Mucosa of descending colon (tissue), 3 donors: ENCODE measurements around the gene HSPA12B. TPM values are rescaled to one million over a fixed set of nuclear protein-coding genes. Genes with fewer than 3 reads are reported as not detected.

ENCODE experiments used
- ATAC-seq: fragments of 200-7000 bp; cut with Tn5 transposase; one replicate; pipeline ENCODE4 v1.9.1; 2020; ENCODE audit warnings: mild to moderate bottlenecking, moderate library complexity
- DNase-seq, 3 donors: peaks; one replicate each; pipeline ENCODE4 v3.0.0-alpha.2; 2020
- H3K36me3 ChIP-seq: fragments of 200-600 bp; one replicate; pipeline ENCODE4 v1.8.0; 2021; ENCODE audit warnings: low read depth, mild to moderate bottlenecking
- H3K4me1 ChIP-seq: fragments of 200-600 bp; one replicate; pipeline ENCODE4 v1.8.0; 2021; ENCODE audit warnings: low read depth, mild to moderate bottlenecking
- H3K4me3 ChIP-seq: fragments of 200-600 bp; one replicate; pipeline ENCODE4 v1.8.0; 2021; ENCODE audit warnings: mild to moderate bottlenecking
- H3K9me3 ChIP-seq: fragments of 200-600 bp; one replicate; pipeline ENCODE4 v1.8.0; 2021; ENCODE audit warnings: mild to moderate bottlenecking
- CTCF ChIP-seq: fragments of 200-600 bp; IDR thresholded peaks from one replicate; pipeline ENCODE4 v1.8.0; 2022; ENCODE audit warnings: antibody characterized with exemption, mild to moderate bottlenecking
- intact Hi-C, 2 donors: fragments of 100-400 bp; cut with DNase I in 1 of 2; cut with micrococcal nuclease in 1 of 2; formaldehyde crosslinking; loops; one replicate each; pipeline versions ENCODE4 v1.11.0 to v1.11.1; 2022; cut with DNase I, micrococcal nuclease
- total RNA-seq, 3 donors: library from RNA; stranded (reverse); fragmentation: NEBNext Ultra II Directional in 2 of 3; extraction: Animal tissue kit (Norgen Biotek cat#: 25700) in 2 of 3; gene quantifications; one replicate each; pipeline versions ENCODE4 v1.2.1 to v1.2.4, GENCODE V29; 2021 to 2023
- donor health status: DM: no; HTN: no; CAD: no; lungs with moderate emphysema.
- donor health status: DM: no; HTN: no; CAD: no.
- donor health status: DM: no; HTN: yes; CAD: no.

The HSPA12B gene
- total RNA-seq, 3 donors from 2014 or later = 1.2 to 5.9 (median 3.4) TPM

- Histone ChIP-seq H3K4me1 (no peaks in the 10 kb centered on the region), H3K9me3 (peaks cover 3% of the 10 kb centered on the region), H3K36me3 (no peaks in the 10 kb centered on the region), H3K4me3 (no peak overlapping the region)
- no peak for TF ChIP-seq CTCF
- no peak for DNase-seq
- intact Hi-C loops = no loop called here
- ATAC-seq = no peak
Observed at GRCh38 chr20:3698591-3699001, 33.9 kb upstream of the HSPA12B start.

- ATAC-seq = no peak
- H3K36me3 ChIP-seq = no peaks in the 10 kb centered on the region
- H3K4me3 ChIP-seq = no peak overlapping the region
- no peaks in the 10 kb centered on the region for H3K4me1 ChIP-seq
- H3K9me3 ChIP-seq = peaks cover 3% of the 10 kb centered on the region
- intact Hi-C loops = no loop called here
- no peak for TF ChIP-seq CTCF
- no peak for DNase-seq
Observed at GRCh38 chr20:3699037-3699436, 33.4 kb upstream of the HSPA12B start.

GRCh38 chr20:3701061-3701998 is 31.2 kb upstream of the HSPA12B start:
- Histone ChIP-seq H3K4me3 (no peak overlapping the region), H3K36me3 (no peaks in the 10 kb centered on the region), H3K4me1 (no peaks in the 10 kb centered on the region), H3K9me3 (peaks cover 1% of the 10 kb centered on the region)
- DNase-seq = no peak
- intact Hi-C loops = no loop called here
- TF ChIP-seq CTCF = no peak
- ATAC-seq = no peak

GRCh38 chr20:3702611-3703391 is 29.7 kb upstream of the HSPA12B start:
- H3K4me1 ChIP-seq = no peaks in the 10 kb centered on the region
- ATAC-seq = no peak
- DNase-seq = no peak
- no peak for TF ChIP-seq CTCF
- intact Hi-C loops = no loop called here
- no peaks in the 10 kb centered on the region for H3K36me3 ChIP-seq
- H3K9me3 ChIP-seq = no peaks in the 10 kb centered on the region
- no peak overlapping the region for H3K4me3 ChIP-seq

- DNase-seq = no peak
- no peak for ATAC-seq
- Histone ChIP-seq H3K36me3 (no peaks in the 10 kb centered on the region), H3K4me3 (no peak overlapping the region), H3K4me1 (no peaks in the 10 kb centered on the region), H3K9me3 (no peaks in the 10 kb centered on the region)
- intact Hi-C loops = no loop called here
- no peak for TF ChIP-seq CTCF
Observed at GRCh38 chr20:3704087-3704486, 28.4 kb upstream of the HSPA12B start.
